Measurements from ENCODE around the gene SLC5A11. TPM values are rescaled to one million over a fixed set of nuclear protein-coding genes. Genes with fewer than 3 reads are reported as not detected.
A peak's percentile ranks its signal among the peaks of the same experiment; 100 is the strongest.

SLC5A11 gene
- total RNA-seq, 1 donor from 2014 or later = not detected

- DNase-seq (ENCODE audit: low read depth in 2 of 2) = no peak
These were observed 71.5 kb downstream of the SLC5A11 start for GRCh38 chr16:24917236-24917635.

GRCh38 chr16:24917891-24918290 lies 72.1 kb downstream of the SLC5A11 start:
- DNase-seq (ENCODE audit: low read depth in 2 of 2) = no peak

GRCh38 chr16:24918641-24919040 lies 72.9 kb downstream of the SLC5A11 start:
- DNase-seq (ENCODE audit: low read depth in 2 of 2) = no peak

- DNase-seq (ENCODE audit: low read depth in 2 of 2) = no peak
These were observed 73.8 kb downstream of the SLC5A11 start for GRCh38 chr16:24919536-24919935.

- DNase-seq (ENCODE audit: low read depth in 2 of 2) = no peak
These were observed 74.8 kb downstream of the SLC5A11 start for GRCh38 chr16:24920568-24920967.

GRCh38 chr16:24921229-24921628 lies 75.5 kb downstream of the SLC5A11 start:
- no peak for DNase-seq (ENCODE audit: low read depth in 2 of 2)

- no peak for DNase-seq (ENCODE audit: low read depth in 2 of 2)
These were observed 79.4 kb downstream of the SLC5A11 start for GRCh38 chr16:24925163-24925562.

- DNase-seq (ENCODE audit: low read depth in 2 of 2) = no peak
These were observed 83.6 kb downstream of the SLC5A11 start for GRCh38 chr16:24929409-24929808.

GRCh38 chr16:24930440-24930839 lies 84.7 kb downstream of the SLC5A11 start:
- no peak for DNase-seq (ENCODE audit: low read depth in 2 of 2)

GRCh38 chr16:24931091-24931490 lies 85.3 kb downstream of the SLC5A11 start:
- DNase-seq (ENCODE audit: low read depth in 2 of 2) = no peak

- DNase-seq (ENCODE audit: low read depth in 2 of 2) = no peak
These were observed 89.6 kb downstream of the SLC5A11 start for GRCh38 chr16:24935336-24935735.

- DNase-seq (ENCODE audit: low read depth in 2 of 2) = peak; percentile 37 to 46
These were observed 90.4 kb downstream of the SLC5A11 start for GRCh38 chr16:24936151-24936550.

GRCh38 chr16:24939224-24939623 lies 93.5 kb downstream of the SLC5A11 start:
- DNase-seq (ENCODE audit: low read depth in 2 of 2) = no peak

- DNase-seq (ENCODE audit: low read depth in 2 of 2) = no peak
These were observed 94.0 kb downstream of the SLC5A11 start for GRCh38 chr16:24939738-24940137.

- DNase-seq (ENCODE audit: low read depth in 2 of 2) = no peak
These were observed 97.7 kb downstream of the SLC5A11 start for GRCh38 chr16:24943471-24943870.

GRCh38 chr16:24944206-24944605 lies 98.4 kb downstream of the SLC5A11 start:
- DNase-seq (ENCODE audit: low read depth in 2 of 2) = no peak

GRCh38 chr16:24946155-24946554 lies 100.4 kb downstream of the SLC5A11 start:
- DNase-seq (ENCODE audit: low read depth in 2 of 2) = no peak

GRCh38 chr16:24950275-24950674 lies 104.5 kb downstream of the SLC5A11 start:
- DNase-seq (ENCODE audit: low read depth in 2 of 2) = peak in 1 of 2 donors; percentile 26

GRCh38 chr16:24953306-24953705 lies 107.5 kb downstream of the SLC5A11 start:
- DNase-seq (ENCODE audit: low read depth in 2 of 2) = no peak

GRCh38 chr16:24953721-24954120 lies 108.0 kb downstream of the SLC5A11 start:
- DNase-seq (ENCODE audit: low read depth in 2 of 2) = no peak

- DNase-seq (ENCODE audit: low read depth in 2 of 2) = peak in 1 of 2 donors; percentile 52
These were observed 108.4 kb downstream of the SLC5A11 start for GRCh38 chr16:24954137-24954536.

- DNase-seq (ENCODE audit: low read depth in 2 of 2) = peak in 1 of 2 donors; percentile 46
These were observed 110.4 kb downstream of the SLC5A11 start for GRCh38 chr16:24955975-24956731.

- DNase-seq (ENCODE audit: low read depth in 2 of 2) = peak in 1 of 2 donors; percentile 90
These were observed 112.1 kb downstream of the SLC5A11 start for GRCh38 chr16:24957887-24958286.

Data from lung microvascular endothelial cell (primary cell).